HG03457 (cell line): ENCODE data around the gene IGF1R.
"Not testable (repeated sequence)": the region's sequence is repeated elsewhere in the genome, so short reads cannot be mapped to it uniquely, and the experiment has no call there.

Source experiments
- ATAC-seq: cut with Tn5 transposase; IDR thresholded peaks from one replicate; pipeline ENCODE4 v1.9.1; 2021; ENCODE audit warnings: moderate number of reproducible peaks; ENCODE audit not compliant: unreplicated experiment

IGF1R gene

GRCh38 chr15:98647774-98648653 lies at the start of gene IGF1R:
TSS of gene IGF1R (plus strand) at chr15:98648539. CDS start at chr15:98649582, 1,043 bp downstream.
- ATAC-seq, result peak; percentile 69

GRCh38 chr15:98599909-98600691 lies 48.2 kb upstream of the IGF1R start:
- peak; percentile 76 for ATAC-seq

- no peak for ATAC-seq
These were observed 43.4 kb upstream of the IGF1R start for GRCh38 chr15:98604983-98605382.

GRCh38 chr15:98609144-98609852 lies 39.0 kb upstream of the IGF1R start:
- ATAC-seq, result no peak

- no peak for ATAC-seq
These were observed 37.3 kb upstream of the IGF1R start for GRCh38 chr15:98610991-98611390.

GRCh38 chr15:98611808-98612207 lies 36.5 kb upstream of the IGF1R start:
- ATAC-seq, result no peak

GRCh38 chr15:98612490-98613110 lies 35.7 kb upstream of the IGF1R start:
- ATAC-seq, result no peak

GRCh38 chr15:98614681-98615080 lies 33.7 kb upstream of the IGF1R start:
- no peak for ATAC-seq

GRCh38 chr15:98616397-98616796 lies 31.9 kb upstream of the IGF1R start:
- no peak for ATAC-seq

- no peak for ATAC-seq
These were observed 30.9 kb upstream of the IGF1R start for GRCh38 chr15:98617328-98617980.

- ATAC-seq, result not testable (repeated sequence)
These were observed 29.8 kb upstream of the IGF1R start for GRCh38 chr15:98618576-98618975.

- ATAC-seq, result no peak
These were observed 28.3 kb upstream of the IGF1R start for GRCh38 chr15:98620020-98620419.

GRCh38 chr15:98621021-98621420 lies 27.3 kb upstream of the IGF1R start:
- no peak for ATAC-seq

- ATAC-seq, result no peak
These were observed 22.7 kb upstream of the IGF1R start for GRCh38 chr15:98625614-98626013.

- no peak for ATAC-seq
These were observed 22.2 kb upstream of the IGF1R start for GRCh38 chr15:98626153-98626552.

- no peak for ATAC-seq
These were observed 20.1 kb upstream of the IGF1R start for GRCh38 chr15:98628216-98628615.

- no peak for ATAC-seq
These were observed 12.5 kb upstream of the IGF1R start for GRCh38 chr15:98635848-98636247.

- no peak for ATAC-seq
These were observed 5.2 kb upstream of the IGF1R start for GRCh38 chr15:98643115-98643514.

- no peak for ATAC-seq
These were observed 1.8 kb upstream of the IGF1R start for GRCh38 chr15:98646546-98647025.
